ENCODE results near the gene CLCN4.

Gene CLCN4

GRCh38 chrX:10166248-10166716 lies 9.5 kb downstream of the CLCN4 start:
- DNase-seq (ENCODE audit: low read depth in 2 of 3, low spot score in 2 of 3): no peak

DNA sequence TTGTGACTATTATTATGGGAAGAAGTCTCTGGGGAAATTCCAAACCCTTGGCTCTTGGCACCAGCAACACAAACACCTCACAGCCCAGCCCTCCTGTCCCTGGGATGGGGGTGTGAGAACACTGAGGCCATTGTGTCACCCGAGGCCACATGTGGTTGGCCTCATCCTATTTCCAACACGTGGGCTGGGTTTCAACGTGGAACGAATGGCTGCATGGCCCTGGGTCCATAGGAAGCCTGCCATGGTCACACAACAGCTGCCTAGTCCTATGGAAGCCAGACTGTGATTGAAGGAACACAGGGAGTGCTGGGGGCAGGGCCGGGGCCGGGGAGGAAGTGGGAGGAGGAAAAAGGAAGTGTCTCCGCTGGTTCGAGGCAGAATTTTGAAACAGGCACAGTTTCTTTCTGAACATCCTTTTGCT lies 10.0 kb downstream of the CLCN4 start:
- DNase-seq (ENCODE audit: low read depth in 2 of 3, low spot score in 2 of 3): no peak

GRCh38 chrX:10167573-10167972 lies 10.8 kb downstream of the CLCN4 start:
- no peak for DNase-seq (ENCODE audit: low read depth in 2 of 3, low spot score in 2 of 3)

GRCh38 chrX:10168226-10168625 lies 11.5 kb downstream of the CLCN4 start:
- DNase-seq (ENCODE audit: low read depth in 2 of 3, low spot score in 2 of 3): no peak

- no peak for DNase-seq (ENCODE audit: low read depth in 2 of 3, low spot score in 2 of 3)
Measured at GRCh38 chrX:10169175-10169574, 12.4 kb downstream of the CLCN4 start.

DNA sequence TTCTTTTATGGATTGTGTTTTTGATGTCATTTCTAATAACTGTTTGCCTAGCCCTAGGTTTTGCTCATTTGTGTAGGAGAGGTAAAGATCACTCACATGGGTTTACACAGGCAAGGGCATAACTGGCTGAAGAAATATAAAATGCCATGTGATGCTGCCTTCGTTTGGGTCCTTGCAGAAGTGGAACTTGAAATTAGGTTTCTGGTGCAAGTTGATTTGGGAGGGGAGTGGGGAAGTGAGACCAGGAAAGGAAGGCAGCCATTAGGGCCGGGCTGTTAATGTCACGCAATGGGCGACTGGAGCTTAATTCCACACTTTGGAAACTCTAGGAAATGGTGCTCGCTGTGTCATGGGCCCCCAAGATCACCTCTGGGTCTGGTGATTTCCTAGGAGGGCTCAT lies 14.5 kb downstream of the CLCN4 start:
- no peak for DNase-seq (ENCODE audit: low read depth in 2 of 3, low spot score in 2 of 3)

DNA sequence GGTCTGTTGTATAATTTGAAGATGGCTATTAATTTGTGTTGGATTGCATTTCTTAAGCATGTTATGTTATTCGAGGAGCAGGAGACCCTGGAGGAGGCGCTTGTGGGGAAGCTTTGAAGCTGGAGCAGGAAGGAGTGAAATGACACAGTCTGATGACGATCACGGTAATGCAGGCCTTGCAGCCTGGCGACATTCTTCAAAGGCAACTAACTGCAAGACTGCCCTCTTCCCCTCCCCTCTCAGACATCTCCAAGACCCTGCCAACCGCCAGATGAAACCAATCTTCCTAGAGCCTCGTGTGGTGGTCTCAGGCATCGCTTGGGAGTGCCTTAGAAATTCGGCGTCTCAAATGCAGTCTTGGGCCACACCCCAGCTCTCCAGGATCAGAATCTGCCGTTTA lies 16.1 kb downstream of the CLCN4 start:
- no peak for DNase-seq (ENCODE audit: low read depth in 2 of 3, low spot score in 2 of 3)

DNA sequence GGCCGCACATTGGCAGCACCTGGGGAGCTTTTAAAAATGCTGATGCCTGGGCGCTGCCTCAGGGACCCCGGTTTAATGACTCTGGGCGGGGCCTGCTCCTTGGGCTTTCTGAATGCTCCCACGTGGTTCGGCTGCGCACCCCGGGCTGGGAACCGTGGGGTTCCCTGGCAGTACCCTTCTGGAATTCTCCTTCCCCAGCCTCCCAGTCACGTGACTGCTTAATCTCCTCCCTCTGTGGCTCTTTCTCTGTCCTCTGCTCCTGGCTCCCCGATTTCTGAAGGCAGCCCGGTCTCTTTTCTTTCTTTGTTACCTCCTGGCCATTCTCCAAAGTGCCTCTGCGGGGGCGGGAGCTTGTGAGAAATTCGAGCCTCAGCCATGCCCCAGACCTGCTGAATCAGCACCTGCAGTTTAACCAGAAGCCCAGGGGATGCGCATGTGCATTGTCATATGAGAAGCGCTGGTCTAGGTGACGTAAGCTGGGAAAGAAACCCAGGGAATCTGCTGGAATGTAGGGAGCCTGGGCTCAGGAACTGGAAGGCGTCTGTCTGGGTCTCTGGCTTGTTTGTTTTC lies 16.6 kb downstream of the CLCN4 start:
- DNase-seq (ENCODE audit: low read depth in 2 of 3, low spot score in 2 of 3): no peak

DNA sequence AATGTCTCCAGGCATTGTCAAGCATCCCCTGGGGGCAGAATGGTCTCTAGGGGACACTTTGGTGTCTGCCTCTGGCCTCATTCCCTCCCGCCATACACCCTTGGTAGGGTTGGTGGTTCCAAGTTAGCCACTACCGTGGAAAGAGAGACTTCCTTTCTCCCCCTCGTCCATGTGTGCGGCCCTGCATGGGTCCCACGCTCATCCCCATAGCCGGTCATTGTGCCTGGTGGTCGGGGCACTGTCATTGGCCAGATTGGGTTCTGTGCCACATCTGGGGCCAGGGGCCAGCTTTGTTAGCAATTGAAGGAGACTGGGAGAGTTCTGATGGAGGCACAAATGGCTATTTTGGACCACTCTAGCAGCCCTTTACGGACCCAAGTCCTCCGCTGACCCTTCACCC lies 17.3 kb downstream of the CLCN4 start:
- no peak for DNase-seq (ENCODE audit: low read depth in 2 of 3, low spot score in 2 of 3)

GRCh38 chrX:10174810-10175209 lies 18.0 kb downstream of the CLCN4 start:
- no peak for DNase-seq (ENCODE audit: low read depth in 2 of 3, low spot score in 2 of 3)

DNA sequence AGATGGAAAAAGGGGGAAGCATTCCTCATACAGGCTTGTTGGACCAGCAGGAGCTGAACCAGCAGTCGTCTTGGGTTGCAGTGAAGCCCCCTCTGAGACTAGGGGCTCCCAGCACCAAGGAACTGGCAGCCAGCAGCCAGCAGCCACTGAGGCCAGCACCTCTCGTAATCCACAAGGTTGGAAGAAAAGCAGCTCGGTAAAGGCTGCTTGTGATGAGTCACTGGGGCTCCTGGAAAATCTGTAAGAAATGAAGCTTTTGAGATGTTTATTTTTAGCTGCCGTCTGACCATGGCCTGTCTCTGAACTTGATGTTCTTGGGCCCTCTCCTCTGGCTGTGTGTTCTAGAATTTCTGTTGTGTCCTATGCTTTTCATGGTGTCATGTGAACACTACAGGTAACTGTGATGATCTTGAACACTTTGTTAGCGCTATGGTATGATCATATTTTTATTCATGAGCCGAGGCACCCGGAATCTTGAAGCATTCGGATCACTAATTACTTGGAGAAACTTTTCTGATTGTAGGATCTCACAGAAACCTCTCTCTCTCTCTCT lies 18.6 kb downstream of the CLCN4 start:
- no peak for DNase-seq (ENCODE audit: low read depth in 2 of 3, low spot score in 2 of 3)

DNA sequence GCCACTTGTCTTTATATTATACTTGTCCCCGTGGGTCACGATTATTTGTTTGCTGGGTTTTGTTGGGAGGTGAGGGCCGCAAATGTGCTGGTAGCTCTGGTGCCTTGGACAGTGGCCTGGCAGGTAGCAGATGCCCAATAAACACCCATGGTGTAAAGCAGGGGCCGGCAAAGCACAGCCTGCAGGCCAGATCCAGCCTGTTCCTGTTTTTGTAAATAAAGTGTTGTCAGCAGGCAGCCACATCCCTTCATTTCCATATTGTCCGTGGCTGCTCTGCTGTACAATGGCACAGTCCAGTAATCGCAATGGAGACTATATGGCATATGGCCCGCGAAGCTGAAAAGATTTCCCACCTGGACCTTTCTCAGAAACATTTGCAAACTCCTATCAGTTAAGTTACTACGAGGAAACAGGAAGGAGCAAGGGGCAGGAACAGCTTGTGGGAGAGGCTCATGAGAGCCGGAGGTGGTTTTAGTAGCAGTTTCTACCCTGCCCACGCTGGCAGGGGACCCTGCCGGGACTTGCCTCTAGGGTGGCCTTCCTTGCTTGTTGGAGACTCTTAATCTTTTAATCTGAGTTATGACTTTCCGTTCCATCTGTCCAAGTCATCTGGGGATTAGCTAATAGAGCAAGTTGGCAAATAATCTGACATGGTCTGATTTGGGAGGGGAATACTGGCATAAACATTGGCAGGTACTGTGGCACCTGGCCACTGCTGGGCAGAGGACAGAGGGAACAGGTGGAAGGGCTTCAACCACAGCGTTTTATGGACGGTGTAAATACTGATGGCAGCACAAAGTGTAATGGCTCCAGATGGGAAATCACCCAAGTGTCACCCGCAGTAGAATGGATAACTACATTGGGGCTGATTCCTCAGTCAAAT lies 19.6 kb downstream of the CLCN4 start:
- no peak for DNase-seq (ENCODE audit: low read depth in 2 of 3, low spot score in 2 of 3)

- DNase-seq (ENCODE audit: low read depth in 2 of 3, low spot score in 2 of 3): no peak
Measured at GRCh38 chrX:10177004-10177396, 20.2 kb downstream of the CLCN4 start.

DNA sequence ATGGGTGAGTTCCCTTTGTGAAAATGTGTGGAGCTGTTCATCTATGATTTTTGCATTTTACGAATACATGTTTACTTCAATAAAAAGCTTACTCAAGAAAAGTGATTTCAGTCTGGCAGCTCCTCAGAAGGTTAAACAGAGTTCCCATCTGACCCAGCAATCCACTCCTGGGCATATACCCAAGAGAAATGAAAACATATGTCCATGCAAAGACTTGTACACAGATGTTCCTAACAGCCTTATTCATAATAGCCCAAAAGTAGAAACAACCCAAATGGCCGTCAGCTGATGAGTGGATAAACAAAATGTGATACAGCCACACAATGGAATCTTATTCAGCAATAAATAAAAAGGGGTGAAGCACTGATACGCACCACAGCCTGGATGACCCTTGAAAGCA lies 20.8 kb downstream of the CLCN4 start:
- DNase-seq (ENCODE audit: low read depth in 2 of 3, low spot score in 2 of 3): no peak

GRCh38 chrX:10178866-10179463 lies 22.2 kb downstream of the CLCN4 start:
- DNase-seq (ENCODE audit: low read depth in 2 of 3, low spot score in 2 of 3): no peak

DNA sequence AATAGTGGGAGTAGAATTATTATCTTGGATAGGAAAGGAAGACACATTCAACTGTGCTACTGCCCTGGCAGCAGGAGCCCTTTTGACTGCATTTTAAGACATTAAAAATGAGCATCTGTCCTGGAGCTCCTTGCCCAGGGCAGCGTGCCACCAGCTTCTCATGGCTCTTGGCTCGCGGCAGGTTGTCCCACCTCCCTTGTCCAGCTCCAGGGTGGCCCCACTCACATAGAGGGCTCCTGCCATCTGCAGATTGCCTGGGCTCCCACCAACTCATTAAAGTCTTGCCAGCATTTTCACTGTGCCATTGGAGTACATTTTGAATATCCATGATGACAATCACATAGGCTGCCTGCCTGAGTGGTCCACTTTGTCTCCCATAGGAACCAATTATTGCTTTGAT lies 27.0 kb downstream of the CLCN4 start:
- no peak for DNase-seq (ENCODE audit: low read depth in 2 of 3, low spot score in 2 of 3)

DNA sequence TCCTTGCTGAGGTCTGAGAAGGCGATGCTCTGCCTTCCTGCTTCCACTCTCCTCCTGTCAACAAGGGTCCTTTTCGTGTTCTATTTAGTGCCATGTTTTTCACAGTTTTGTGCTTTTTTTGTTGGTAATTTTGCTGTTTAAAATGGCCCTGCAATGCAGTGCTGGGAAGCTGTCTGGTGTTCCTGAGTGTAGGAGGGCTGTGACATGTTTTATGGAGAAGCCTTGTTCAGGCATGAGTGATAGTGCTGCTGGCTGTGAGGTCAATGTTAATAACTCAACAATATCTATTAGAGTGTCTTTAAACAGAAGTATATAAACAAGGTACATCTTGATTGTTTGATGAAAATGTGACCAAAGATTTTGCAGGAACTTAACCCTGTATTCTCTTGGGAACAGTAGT lies 27.6 kb downstream of the CLCN4 start:
- DNase-seq (ENCODE audit: low read depth in 2 of 3, low spot score in 2 of 3): no peak

GRCh38 chrX:10186355-10186754 lies 29.6 kb downstream of the CLCN4 start:
- DNase-seq (ENCODE audit: low read depth in 2 of 3, low spot score in 2 of 3): no peak

DNA sequence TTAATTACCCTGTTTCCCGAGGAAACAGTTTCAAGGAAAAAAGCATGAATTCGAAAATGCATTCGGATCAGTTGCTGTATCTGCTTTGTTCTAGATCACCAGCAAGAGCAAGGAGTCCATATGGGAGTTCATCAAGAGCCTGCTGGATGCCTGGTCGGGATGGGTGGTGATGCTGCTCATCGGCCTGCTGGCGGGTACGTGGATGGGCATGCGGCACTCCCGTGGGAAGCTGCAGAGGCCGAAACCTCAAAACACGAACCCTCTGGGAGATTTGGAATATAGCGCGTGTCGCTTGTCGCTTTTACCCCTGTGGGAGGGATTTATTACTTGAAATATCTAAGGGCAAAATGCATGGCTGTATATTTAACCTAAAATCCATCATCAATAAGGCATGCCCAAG lies 30.6 kb downstream of the CLCN4 start:
- no peak for DNase-seq (ENCODE audit: low read depth in 2 of 3, low spot score in 2 of 3)

GRCh38 chrX:10189317-10190268 lies 32.8 kb downstream of the CLCN4 start:
- DNase-seq (ENCODE audit: low read depth in 2 of 3, low spot score in 2 of 3): peak; percentile 42 to 70 (median 60)

GRCh38 chrX:10190367-10190766 lies 33.6 kb downstream of the CLCN4 start:
- no peak for DNase-seq (ENCODE audit: low read depth in 2 of 3, low spot score in 2 of 3)
